Prostate gland (tissue), 2 donors: ENCODE measurements around the gene ACAD10. TPM values are rescaled to one million over a fixed set of nuclear protein-coding genes. Genes with fewer than 3 reads are reported as not detected.
A peak's percentile ranks its signal among the peaks of the same experiment; 100 is the strongest.

Source experiments
- DNase-seq: peaks from one replicate; pipeline ENCODE4 v3.0.0-alpha.2; 2019; ENCODE audit warnings: low spot score
- H3K27ac ChIP-seq, 2 donors: fragments of 200-600 bp; sonication (generic); 2 replicates each; pipeline ENCODE4 v1.5.1; 2017 to 2019
- H3K27me3 ChIP-seq: fragments of 200-600 bp; sonication (generic); replicated peaks from 2 replicates; pipeline ENCODE4 v1.5.1; 2019; ENCODE audit not compliant: insufficient read depth
- H3K36me3 ChIP-seq, 2 donors: fragments of 200-600 bp; sonication (generic); 1 replicate in 1 of 2; 2 replicates in 1 of 2; pipeline versions ENCODE4 v1.5.1 to v1.8.1; 2017 to 2019
- H3K4me1 ChIP-seq: fragments of 200-600 bp; sonication (generic); replicated peaks from 2 replicates; pipeline ENCODE4 v1.5.1; 2019
- H3K4me3 ChIP-seq, 2 donors: fragments of 200-600 bp; sonication (generic); 2 replicates each; pipeline ENCODE4 v1.5.1; 2017 to 2019
- H3K9me3 ChIP-seq: fragments of 200-600 bp; sonication (generic); 2 replicates; pipeline ENCODE4 v1.5.1; 2017
- CTCF ChIP-seq, 4 experiments: fragments of 200-600 bp in 2 of 4; fragments of 450-650 bp in 2 of 4; sonication (generic) in 2 of 4; IDR thresholded peaks; 1 replicate in 3 of 4; 2 replicates in 1 of 4; pipeline ENCODE4 v1.5.1; 2016 to 2019; ENCODE audit warnings: antibody characterized with exemption in 4 of 4, mild to moderate bottlenecking in 2 of 4, moderate library complexity in 2 of 4
- POLR2A ChIP-seq: fragments of 450-650 bp; IDR thresholded peaks from one replicate; pipeline ENCODE4 v1.6.1; 2016; ENCODE audit warnings: antibody characterized with exemption, mild to moderate bottlenecking
- POLR2AphosphoS5 ChIP-seq: sonication (generic); formaldehyde crosslinking; IDR thresholded peaks from one replicate; pipeline ENCODE4 v1.6.1; 2017; ENCODE audit warnings: antibody characterized with exemption
- WGBS: methylation state at CpG from one replicate; pipeline ENCODE4 v1.1.5; 2018; 5-methylcytosine and 5-hydroxymethylcytosine counted together
- intact Hi-C: fragments of 100-400 bp; cut with DNase I; formaldehyde crosslinking; loops from one replicate; pipeline ENCODE4 v1.14.2; 2022
- microRNA-seq: library from miRNA; unstranded; fragments of <30 nt; microRNA quantifications from one replicate; pipeline ENCODE4, GENCODE V29; 2016
- small RNA-seq, 2 donors: library from RNA; depleted of rRNA; stranded (forward); fragments of <200 nt; gene quantifications; one replicate each; pipeline ENCODE3, GENCODE V24; 2016
- total RNA-seq, 2 donors: library from RNA; depleted of rRNA; stranded (reverse); fragments of >200 nt; gene quantifications; one replicate each; pipeline ENCODE4 v1.1.0, GENCODE V29; 2016

ACAD10 gene
- total RNA-seq, 2 donors from 2014 or later: 36.8 to 37.5 TPM

GRCh38 chr12:111806304-111806703 lies 120.5 kb downstream of the ACAD10 start:
- no peak for DNase-seq
- no peaks in the 10 kb centered on the region for H3K9me3 ChIP-seq
- peaks cover 0 to 17% of the 10 kb centered on the region in 2 donors for H3K36me3 ChIP-seq
- no peak for TF ChIP-seq POLR2A
- TF ChIP-seq POLR2AphosphoS5: no peak
- no peak for TF ChIP-seq CTCF (IDR thresholded peaks at IDR 0.05)
- H3K4me1 ChIP-seq: no peaks in the 10 kb centered on the region
- no peak overlapping the region for H3K27ac ChIP-seq
- H3K4me3 ChIP-seq: no peak overlapping the region
- 77% methylated on average over 4 of the region's 4 CpGs for WGBS
- intact Hi-C loops: no loop called here
- H3K27me3 ChIP-seq: no peaks in the 10 kb centered on the region

Small RNAs within 50 kb of the gene (microRNA-seq; reads per million reads assigned to microRNA genes)
- gene MIR6761: 1.6 reads per million, percentile 21 among the genes with 10 or more reads in this experiment

Small RNAs within 50 kb of the gene (small RNA-seq; reads per million reads assigned to genes)
- gene MIR6761: 0.60 to 2.6 reads per million in 2 donors

Other genes with a start within 250 kb of the ACAD10 start
- 10 to 100 TPM; 29.5 to 95.5 TPM for gene ATXN2, start 86.7 kb upstream of the ACAD10 start, total RNA-seq
- gene BRAP, start 97 bp upstream of the ACAD10 start, total RNA-seq: 10 to 100 TPM; 17.9 to 37.3 TPM
- gene ALDH2, start 80.9 kb downstream of the ACAD10 start, total RNA-seq: 100 to 1,000 TPM; 107 to 164 TPM
- gene MAPKAPK5, start 156.2 kb downstream of the ACAD10 start, total RNA-seq: 10 to 100 TPM; 48.5 to 80.6 TPM